Right ventricle myocardium inferior (tissue), 1 donor: Measurements from ENCODE around the gene MAB21L3. TPM values are rescaled to one million over a fixed set of nuclear protein-coding genes. Genes with fewer than 3 reads are reported as not detected.

Experiments
- ATAC-seq: fragments of 200-7000 bp; cut with Tn5 transposase; one replicate; pipeline ENCODE4 v1.9.1; 2020; ENCODE audit warnings: mild to moderate bottlenecking, moderate library complexity
- DNase-seq: peaks from one replicate; pipeline ENCODE4 v3.0.0; 2021; ENCODE audit errors: missing footprints
- intact Hi-C: fragments of 100-400 bp; cut with DNase I; formaldehyde crosslinking; loops from one replicate; pipeline ENCODE4 v1.11.0; 2022
- total RNA-seq: library from RNA; stranded (reverse); fragmentation: NEBNext Ultra II Directional; extraction: Animal tissue kit (Norgen Biotek cat#: 25700); gene quantifications from one replicate; pipeline ENCODE4 v1.2.1, GENCODE V29; 2021
- donor health status: DM: no; HTN: yes; CAD: no; lungs with severe emphysema.

Gene MAB21L3
- total RNA-seq, 1 donor from 2014 or later = 0.27 TPM

- DNase-seq = no peak
- no peak for ATAC-seq
- intact Hi-C loops = loop anchor here (5.0 kb wide), 1 partner anchor 334 kb away; no protein-coding TSS in a partner anchor
Measured at GRCh38 chr1:116153692-116154031, 42.5 kb downstream of the MAB21L3 start.

- no peak for ATAC-seq
- intact Hi-C loops = loop anchor here (5.0 kb wide), 1 partner anchor 333 kb away; no protein-coding TSS in a partner anchor
- no peak for DNase-seq
Measured at GRCh38 chr1:116154536-116154935, 43.3 kb downstream of the MAB21L3 start.

GRCh38 chr1:116157096-116157495, 45.9 kb downstream of the MAB21L3 start:
- DNase-seq (no peak), ATAC-seq (no peak)
- intact Hi-C loops = no loop called here

- ATAC-seq (no peak), DNase-seq (no peak)
- intact Hi-C loops = no loop called here
Measured at GRCh38 chr1:116159177-116159576, 48.0 kb downstream of the MAB21L3 start.

- intact Hi-C loops = no loop called here
- DNase-seq (no peak), ATAC-seq (no peak)
Measured at GRCh38 chr1:116159611-116160010, 48.4 kb downstream of the MAB21L3 start.

DNA sequence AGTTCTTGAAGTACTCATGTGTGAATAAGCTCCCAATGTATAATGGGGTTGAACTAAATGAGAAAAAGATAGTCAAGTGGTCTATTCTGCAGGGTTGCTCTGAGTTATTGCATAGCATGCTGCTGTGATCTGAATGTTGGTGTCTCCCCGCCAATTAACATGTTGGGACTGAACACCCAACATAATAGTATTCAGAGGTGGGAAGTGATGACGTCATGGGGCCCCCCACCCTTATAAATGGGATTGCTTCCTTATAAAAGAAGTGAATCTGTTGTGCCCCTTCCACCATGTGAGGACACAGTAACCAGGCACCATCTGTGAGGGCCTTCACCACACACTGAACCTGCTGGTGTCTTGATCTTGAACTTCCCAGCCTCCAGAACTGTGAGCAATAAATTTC, 50.2 kb downstream of the MAB21L3 start:
- intact Hi-C loops = no loop called here
- DNase-seq (no peak), ATAC-seq (no peak)

DNA sequence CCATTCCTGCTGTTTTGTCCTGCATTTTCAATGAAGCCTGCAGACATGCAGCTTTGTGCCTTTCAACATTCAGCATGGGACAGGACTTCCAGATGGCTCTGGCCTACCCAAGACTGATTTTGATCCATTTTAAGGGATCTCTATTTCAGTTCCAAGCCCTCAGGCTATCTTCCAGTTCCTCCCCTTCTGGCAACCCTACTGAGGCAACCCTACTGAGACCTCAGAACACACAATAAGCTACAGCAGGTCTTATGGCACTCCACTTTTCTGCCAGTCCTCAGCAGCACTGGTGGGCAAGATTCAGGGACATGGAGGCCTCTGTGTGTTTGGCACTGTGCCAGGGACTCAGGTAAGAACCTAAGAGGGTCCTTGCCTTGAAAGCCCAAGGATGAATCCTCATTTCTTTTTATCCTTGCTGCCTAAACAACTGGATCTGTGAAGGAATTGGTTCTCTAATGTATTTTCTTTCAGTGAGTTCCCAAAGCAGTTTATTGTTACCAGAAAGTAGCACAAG, 50.7 kb downstream of the MAB21L3 start:
- DNase-seq (no peak), ATAC-seq (no peak)
- intact Hi-C loops = no loop called here

GRCh38 chr1:116163533-116163932, 52.3 kb downstream of the MAB21L3 start:
- ATAC-seq = no peak
- no peak for DNase-seq
- intact Hi-C loops = no loop called here

DNA sequence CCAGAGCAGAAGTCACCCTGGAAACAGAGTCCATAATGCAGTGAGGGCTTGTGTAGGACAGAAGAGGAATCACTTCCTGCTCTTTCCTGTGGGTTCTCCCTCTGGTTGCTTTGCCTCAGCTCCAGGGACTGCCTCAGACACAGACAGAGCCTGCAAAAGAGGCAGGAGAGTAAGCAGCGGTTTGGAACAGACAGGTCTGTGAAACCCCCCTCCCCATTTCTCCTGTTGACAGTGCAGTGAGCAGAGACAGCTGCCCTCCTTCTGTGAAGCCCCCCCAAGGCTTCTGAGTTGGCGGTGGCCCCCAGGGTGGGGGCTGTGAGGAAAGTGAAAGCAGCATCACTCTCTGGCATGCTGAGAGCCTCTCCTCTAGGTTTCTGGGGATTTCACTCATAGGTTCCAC, 53.0 kb downstream of the MAB21L3 start:
- ATAC-seq (no peak), DNase-seq (no peak)
- intact Hi-C loops = no loop called here

GRCh38 chr1:116164604-116165368, 53.6 kb downstream of the MAB21L3 start:
- intact Hi-C loops = loop anchor here (5.0 kb wide), 1 partner anchor 208 kb away; the partner anchor contains the start of gene ATP1A1
- DNase-seq = peak; percentile 82
- peak; percentile 56 for ATAC-seq

DNA sequence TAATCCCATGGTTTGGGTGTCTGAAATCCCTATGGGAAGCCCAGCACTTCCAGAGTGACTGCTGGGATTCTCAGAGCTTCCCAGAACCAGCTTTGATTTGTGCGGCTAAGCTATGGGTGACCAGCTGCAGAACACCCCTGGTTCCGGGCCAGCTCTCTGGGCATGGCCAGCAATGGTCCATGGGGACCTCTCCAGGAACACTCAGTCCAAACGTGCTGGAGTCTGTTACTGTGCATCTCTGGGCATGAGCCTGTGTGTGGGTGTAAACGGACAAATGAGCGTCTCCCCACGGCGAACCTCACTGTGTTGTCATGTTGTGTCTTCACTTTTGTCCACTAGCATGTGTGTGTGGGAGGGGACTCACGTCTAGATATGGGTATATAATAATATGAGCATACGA, 54.4 kb downstream of the MAB21L3 start:
- peak; percentile 84 for DNase-seq
- intact Hi-C loops = loop anchor here (5.0 kb wide), 1 partner anchor 207 kb away; the partner anchor contains the start of gene ATP1A1
- peak; percentile 79 for ATAC-seq

DNA sequence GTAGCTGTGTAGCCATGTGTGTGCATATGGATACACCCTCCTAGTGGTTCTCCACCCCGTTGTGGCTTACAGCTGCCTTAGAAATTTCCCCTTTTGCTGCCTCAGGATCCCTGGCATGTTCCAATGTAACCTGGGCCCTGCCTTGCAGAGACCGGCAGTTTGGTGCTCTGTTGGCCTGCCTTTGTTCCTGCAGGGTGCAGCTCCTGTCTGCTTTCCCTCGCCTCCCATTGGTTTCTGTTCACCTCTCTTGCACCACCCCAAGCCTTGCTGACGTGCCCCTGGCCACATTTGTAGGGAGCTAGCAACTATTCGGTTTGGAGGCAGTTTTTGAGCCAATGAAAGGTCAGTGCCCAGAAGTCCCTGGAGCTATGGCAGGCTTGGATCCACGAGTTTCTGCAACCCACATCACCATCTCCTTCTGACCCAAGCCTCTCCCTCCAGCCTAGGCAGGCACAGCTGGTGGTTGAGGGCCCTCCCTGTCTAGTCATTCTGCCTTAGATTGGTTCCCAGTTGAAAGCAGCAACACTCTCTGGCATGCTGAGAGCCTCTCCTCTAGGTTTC, 54.9 kb downstream of the MAB21L3 start:
- intact Hi-C loops = loop anchor here (5.0 kb wide), 1 partner anchor 206 kb away; the partner anchor contains the start of gene ATP1A1
- no peak for DNase-seq
- ATAC-seq = no peak

DNA sequence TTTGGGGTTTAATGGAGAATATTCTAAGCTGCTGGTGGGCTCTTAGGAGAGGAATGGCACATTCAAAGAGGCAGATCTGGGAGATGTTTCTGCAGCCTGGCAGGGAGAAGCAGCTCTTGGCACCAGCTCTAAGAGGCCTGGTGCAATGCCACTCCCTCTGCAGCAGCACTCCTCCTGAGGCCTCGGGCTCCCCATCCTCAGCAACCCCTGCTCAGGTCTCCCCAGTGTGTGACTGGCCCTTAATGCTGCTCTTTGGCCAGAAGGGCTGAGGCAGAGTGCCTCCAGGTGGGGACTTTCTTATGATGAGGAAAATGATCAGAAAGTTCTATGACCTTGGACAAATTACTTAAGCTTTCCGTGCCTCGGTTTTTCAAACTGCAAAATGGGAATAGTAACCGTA, 55.5 kb downstream of the MAB21L3 start:
- DNase-seq (no peak), ATAC-seq (no peak)
- intact Hi-C loops = loop anchor here (5.0 kb wide), 1 partner anchor 206 kb away; the partner anchor contains the start of gene ATP1A1

- peak; percentile 14 for ATAC-seq
- no peak for DNase-seq
- intact Hi-C loops = loop anchor here (1.0 to 5.0 kb wide), 3 partner anchors 24 to 205 kb away; partner anchors contain the start of gene ATP1A1
Measured at GRCh38 chr1:116167625-116168276, 56.6 kb downstream of the MAB21L3 start.

DNA sequence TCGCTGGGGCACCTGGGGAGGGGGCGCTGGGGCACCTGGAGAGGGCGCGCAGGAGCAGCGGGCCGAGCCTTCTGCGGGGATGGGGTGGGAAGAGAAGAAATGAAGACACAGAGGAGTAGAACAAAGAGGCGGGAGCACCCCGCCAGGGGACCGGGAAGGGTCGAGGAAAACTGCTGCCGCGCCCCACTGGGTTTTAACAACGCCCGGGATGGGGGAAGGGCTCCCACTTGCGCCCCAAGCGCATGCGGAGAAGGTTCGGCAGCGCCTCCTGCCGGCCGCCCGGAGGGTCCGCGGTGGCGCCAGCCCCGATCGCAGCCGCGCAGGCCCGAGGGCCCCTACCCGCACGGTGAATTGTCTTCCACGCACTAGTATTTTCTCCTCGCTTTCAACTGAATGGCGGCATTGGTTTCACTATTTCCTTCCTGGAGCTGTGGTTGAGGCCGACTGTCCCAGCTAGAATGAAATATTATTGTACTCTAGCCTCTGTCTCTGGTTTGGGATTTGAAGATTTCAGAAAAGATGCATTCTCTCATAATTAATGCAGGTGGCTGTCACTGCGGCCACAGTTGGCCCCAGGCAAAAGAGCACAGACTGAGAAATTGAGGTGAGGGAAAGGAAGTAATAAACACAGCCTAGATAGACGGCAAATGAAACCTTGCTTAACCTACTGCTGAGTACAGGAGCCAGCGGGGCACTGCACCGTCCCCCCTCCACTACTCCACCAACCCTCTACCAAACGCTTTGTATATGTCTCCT, 57.3 kb downstream of the MAB21L3 start:
- ATAC-seq (peak; percentile 61), DNase-seq (peak; percentile 89)
- intact Hi-C loops = loop anchor here (1.0 to 5.0 kb wide), 3 partner anchors 25 to 204 kb away; partner anchors contain the start of gene ATP1A1

DNA sequence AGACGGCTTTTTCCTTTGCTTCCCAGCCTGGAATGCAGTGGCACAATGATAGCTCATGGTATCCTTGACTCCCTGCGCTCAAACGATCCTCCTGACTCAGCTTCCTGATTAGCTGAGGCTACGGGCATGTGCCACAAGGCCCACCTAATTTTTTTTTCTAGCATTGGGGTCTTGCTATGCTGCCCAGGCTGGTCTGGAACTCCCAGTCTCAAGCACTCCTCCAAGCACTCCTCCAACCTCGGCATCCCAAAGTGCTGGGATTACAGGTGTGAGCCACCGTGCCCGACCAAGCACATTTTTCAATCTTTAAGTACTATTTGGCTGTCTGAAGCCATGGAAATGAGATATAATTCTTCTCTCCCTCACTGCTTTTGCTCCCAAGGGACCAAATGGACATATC, 58.7 kb downstream of the MAB21L3 start:
- no peak for DNase-seq
- intact Hi-C loops = loop anchor here (2.0 to 5.0 kb wide), 2 partner anchors 31 to 202 kb away; partner anchors contain the start of gene ATP1A1

GRCh38 chr1:116170721-116171589, 59.8 kb downstream of the MAB21L3 start:
- DNase-seq (no peak), ATAC-seq (no peak)
- intact Hi-C loops = no loop called here

More for the DNA sequence above, 58.7 kb downstream of the MAB21L3 start:
- no peak for ATAC-seq

GRCh38 chr1:116172666-116173065, 61.5 kb downstream of the MAB21L3 start:
- intact Hi-C loops = no loop called here
- DNase-seq = no peak
- no peak for ATAC-seq
